ENCODE measurements around the gene PIK3CD. TPM values are rescaled to one million over a fixed set of nuclear protein-coding genes. Genes with fewer than 3 reads are reported as not detected.

Gene PIK3CD
- total and polyA plus RNA-seq, 2 of the 8 experiments (the other 6 are each of a cell fraction or from before 2014, with no cell fraction given) = 20.6 to 24.1 TPM

DNA sequence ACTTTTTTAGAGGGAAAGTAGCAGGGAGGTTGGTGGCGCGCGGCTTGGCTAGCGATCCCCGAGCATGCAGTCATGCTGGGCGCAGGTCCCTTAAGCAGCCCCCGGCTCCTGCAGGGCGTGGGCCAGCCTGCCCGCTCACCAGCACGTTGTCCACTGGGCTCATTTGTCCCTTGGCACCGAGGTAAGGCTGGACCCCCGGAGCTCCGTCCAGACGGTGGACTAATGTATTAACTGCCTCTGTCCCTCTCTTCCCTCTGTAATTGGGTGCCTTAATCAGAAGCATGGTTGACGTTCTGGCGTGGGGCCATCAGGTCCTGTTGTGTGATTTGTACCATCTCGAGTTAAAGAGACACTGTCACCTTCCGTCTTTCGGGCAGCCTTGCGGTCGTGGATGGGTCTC, 45.1 kb upstream of the PIK3CD start:
- H3K79me2 ChIP-seq (ENCODE audit: control insufficient read depth in 1 of 2, insufficient read depth in 2 of 2, low read length in 2 of 2) = no peaks in the 10 kb centered on the region
- no peak overlapping the region for H3K56ac ChIP-seq (replicated peaks; ENCODE audit: insufficient read length, low read depth, low read length)
- H2BK20ac ChIP-seq (ENCODE audit: low read length) = no peak overlapping the region
- no peak overlapping the region for H3K4me3 ChIP-seq (ENCODE audit: extremely low read depth in 1 of 4, insufficient read depth in 2 of 4, low read depth in 3 of 4, low read length in 4 of 4)
- no peaks in the 10 kb centered on the region for H3K23me2 ChIP-seq (ENCODE audit: low read depth, low read length)
- H2BK12ac ChIP-seq (ENCODE audit: low read depth, low read length) = no peak overlapping the region
- no peak overlapping the region for H3K4ac ChIP-seq (replicated peaks; ENCODE audit: insufficient read length, low read depth, low read length)
- DNase-seq (ENCODE audit: low read depth in 1 of 2, low spot score in 2 of 2) (no peak), FAIRE-seq (no peak)
- WGBS, 2 experiments (ENCODE audit: extremely low coverage in 1 of 2, insufficient coverage in 1 of 2, insufficient read length in 1 of 2, insufficient replicate concordance in 2 of 2, low coverage in 1 of 2, low lambda C conversion rate in 2 of 2, missing lambda C conversion rate in 1 of 2) = 93% methylated on average over 21 of the region's 21 CpGs; no CpG with 5 or more reads in 1 of the 2 experiments
- H3K23ac ChIP-seq (ENCODE audit: insufficient read length) = no peak overlapping the region
- H3K27me3 ChIP-seq (replicated peaks in 1 of 4; ENCODE audit: control insufficient read depth in 3 of 4, extremely low read depth in 1 of 4, insufficient read depth in 3 of 4, low read length in 3 of 4) = no peaks in the 10 kb centered on the region
- H3K9me3 ChIP-seq (ENCODE audit: insufficient read depth in 2 of 2, low read depth in 1 of 2, low read length in 1 of 2) = no peaks in the 10 kb centered on the region
- no peak overlapping the region for H3K9ac ChIP-seq (replicated peaks in 1 of 4; ENCODE audit: extremely low read depth in 1 of 4, low read depth in 3 of 4, low read length in 3 of 4)
- no peak overlapping the region for H4K5ac ChIP-seq (ENCODE audit: insufficient read length, low read depth, low read length)
- H4K20me1 ChIP-seq (replicated peaks in 1 of 2; ENCODE audit: control insufficient read depth in 1 of 2, insufficient read depth in 2 of 2, low read length in 2 of 2) = peaks cover 3 to 14% of the 10 kb centered on the region in 2 experiments
- POLR2A ChIA-PET (ENCODE audit: partially characterized antibody) = interaction anchor here (1.2 to 2.4 kb wide), 4 partner anchors 9 to 18 kb away, joined by 3 to 8 read pairs (median 4); no protein-coding TSS in a partner anchor
- H3K79me1 ChIP-seq (ENCODE audit: low read depth, low read length) = no peaks in the 10 kb centered on the region; the same call in 1 of the 2 replicates
- no peak overlapping the region for H2BK15ac ChIP-seq (ENCODE audit: low read length)
- H2AK5ac ChIP-seq (ENCODE audit: low read depth, low read length) = no peak overlapping the region
- CTCF ChIA-PET (ENCODE audit: partially characterized antibody) = interaction anchor here (6.2 kb wide), 1 partner anchor 10 kb away, joined by 32 read pairs; no protein-coding TSS in a partner anchor
- peaks cover 8 to 30% (median 13%) of the 10 kb centered on the region in 4 experiments; a peak in 5 of 8 replicates for H3K36me3 ChIP-seq (ENCODE audit: control insufficient read depth in 2 of 4, insufficient read depth in 4 of 4, low read length in 3 of 4)
- no peak overlapping the region for H4K91ac ChIP-seq (replicated peaks; ENCODE audit: insufficient read length, low read length)
- no peak overlapping the region for H3K14ac ChIP-seq (ENCODE audit: insufficient read length)
- no peaks in the 10 kb centered on the region; a peak in 1 of 7 replicates for H3K4me1 ChIP-seq (replicated peaks in 1 of 4; ENCODE audit: control insufficient read depth in 3 of 4, insufficient read depth in 4 of 4, low read length in 3 of 4)
- H3K4me2 ChIP-seq (ENCODE audit: insufficient read depth in 1 of 2, low read depth in 2 of 2, low read length in 2 of 2) = no peak overlapping the region
- no peak overlapping the region for H2BK120ac ChIP-seq (replicated peaks; ENCODE audit: low read depth, low read length)
- no peak overlapping the region for H3K27ac ChIP-seq (ENCODE audit: low read depth, low read length)
- no peak overlapping the region for H2AFZ ChIP-seq (ENCODE audit: low read length)
- no peak overlapping the region for H3K18ac ChIP-seq (ENCODE audit: extremely low read depth, low read length)
- no peak overlapping the region for H2BK5ac ChIP-seq (ENCODE audit: low read depth, low read length)
- H4K8ac ChIP-seq (ENCODE audit: extremely low read depth, insufficient read depth, low read length) = no peak overlapping the region
- no peak for TF ChIP-seq HDAC6 (IDR thresholded peaks at IDR 0.05; ENCODE audit: low read depth, low read length)
- TF ChIP-seq RNF2 (IDR thresholded peaks at IDR 0.05; ENCODE audit: borderline replicate concordance, low read depth, low read length, missing control alignments, poor library complexity, severe bottlenecking) = no peak
- TF ChIP-seq, protein P1, sequence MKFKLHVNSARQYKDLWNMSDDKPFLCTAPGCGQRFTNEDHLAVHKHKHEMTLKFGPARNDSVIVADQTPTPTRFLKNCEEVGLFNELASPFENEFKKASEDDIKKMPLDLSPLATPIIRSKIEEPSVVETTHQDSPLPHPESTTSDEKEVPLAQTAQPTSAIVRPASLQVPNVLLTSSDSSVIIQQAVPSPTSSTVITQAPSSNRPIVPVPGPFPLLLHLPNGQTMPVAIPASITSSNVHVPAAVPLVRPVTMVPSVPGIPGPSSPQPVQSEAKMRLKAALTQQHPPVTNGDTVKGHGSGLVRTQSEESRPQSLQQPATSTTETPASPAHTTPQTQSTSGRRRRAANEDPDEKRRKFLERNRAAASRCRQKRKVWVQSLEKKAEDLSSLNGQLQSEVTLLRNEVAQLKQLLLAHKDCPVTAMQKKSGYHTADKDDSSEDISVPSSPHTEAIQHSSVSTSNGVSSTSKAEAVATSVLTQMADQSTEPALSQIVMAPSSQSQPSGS (IDR thresholded peaks at IDR 0.05; ENCODE audit: low read length) = no peak
- no peak for TF ChIP-seq NANOG (IDR thresholded peaks at IDR 0.05; ENCODE audit: insufficient read depth, low read depth, low read length, poor library complexity, severe bottlenecking)
- no peak for TF ChIP-seq JUND (IDR thresholded peaks at IDR 0.05; ENCODE audit: low read length)
- TF ChIP-seq EP300 (IDR thresholded peaks at IDR 0.05; ENCODE audit: borderline replicate concordance in 1 of 2, low read depth in 2 of 2, low read length in 2 of 2) = no peak
- TF ChIP-seq, protein P2, sequence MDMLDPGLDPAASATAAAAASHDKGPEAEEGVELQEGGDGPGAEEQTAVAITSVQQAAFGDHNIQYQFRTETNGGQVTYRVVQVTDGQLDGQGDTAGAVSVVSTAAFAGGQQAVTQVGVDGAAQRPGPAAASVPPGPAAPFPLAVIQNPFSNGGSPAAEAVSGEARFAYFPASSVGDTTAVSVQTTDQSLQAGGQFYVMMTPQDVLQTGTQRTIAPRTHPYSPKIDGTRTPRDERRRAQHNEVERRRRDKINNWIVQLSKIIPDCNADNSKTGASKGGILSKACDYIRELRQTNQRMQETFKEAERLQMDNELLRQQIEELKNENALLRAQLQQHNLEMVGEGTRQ (IDR thresholded peaks at IDR 0.05; ENCODE audit: low read length) = no peak
- no peak for TF ChIP-seq CTBP2 (IDR thresholded peaks at IDR 0.05; ENCODE audit: borderline replicate concordance, insufficient read depth, insufficient read length, low read length)
- TF ChIP-seq SP4 (IDR thresholded peaks at IDR 0.05; ENCODE audit: low read length) = no peak
- TF ChIP-seq TAF1 (IDR thresholded peaks at IDR 0.05; ENCODE audit: low read depth, low read length) = no peak

Data from H1 (cell line).